BLaER1 treated with 17β-estradiol and CSF1 and Interleukin-3, amounts not matched to agents 10 nM and 100 nM (cell line): ENCODE measurements around the gene METTL3.
A peak's percentile ranks its signal among the peaks of the same experiment; 100 is the strongest.

Experiments
- H3K27ac ChIP-seq, 11 experiments: shearing (Covaris generic); formaldehyde crosslinking; 2 replicates each; pipeline ENCODE4 v1.8.1; 2022
- H3K27me3 ChIP-seq, 11 experiments: shearing (Covaris generic); formaldehyde crosslinking; 2 replicates each; pipeline ENCODE4 v1.8.1; 2022
- H3K36me3 ChIP-seq, 11 experiments: shearing (Covaris generic); formaldehyde crosslinking; 2 replicates each; pipeline ENCODE4 v1.8.1; 2022
- H3K4me1 ChIP-seq, 10 experiments: shearing (Covaris generic); formaldehyde crosslinking; 2 replicates each; pipeline ENCODE4 v1.8.1; 2022
- H3K4me2 ChIP-seq, 11 experiments: shearing (Covaris generic); formaldehyde crosslinking; 2 replicates each; pipeline ENCODE4 v1.8.1; 2022
- H3K4me3 ChIP-seq, 10 experiments: shearing (Covaris generic); formaldehyde crosslinking; 2 replicates each; pipeline ENCODE4 v1.8.1; 2022
- H3K9ac ChIP-seq, 11 experiments: shearing (Covaris generic); formaldehyde crosslinking; 2 replicates each; pipeline ENCODE4 v1.8.1; 2022
- H3K9me3 ChIP-seq, 11 experiments: shearing (Covaris generic); formaldehyde crosslinking; replicated peaks in 1 of 11; 2 replicates each; pipeline ENCODE4 v1.8.1; 2022
- H4K20me1 ChIP-seq, 11 experiments: shearing (Covaris generic); formaldehyde crosslinking; 2 replicates each; pipeline ENCODE4 v1.8.1; 2022
- Cebpa-rat ChIP-seq, 11 experiments: shearing (Covaris generic); IDR thresholded peaks; 2 replicates each; pipeline ENCODE4 v1.8.1; 2022

The METTL3 gene

DNA sequence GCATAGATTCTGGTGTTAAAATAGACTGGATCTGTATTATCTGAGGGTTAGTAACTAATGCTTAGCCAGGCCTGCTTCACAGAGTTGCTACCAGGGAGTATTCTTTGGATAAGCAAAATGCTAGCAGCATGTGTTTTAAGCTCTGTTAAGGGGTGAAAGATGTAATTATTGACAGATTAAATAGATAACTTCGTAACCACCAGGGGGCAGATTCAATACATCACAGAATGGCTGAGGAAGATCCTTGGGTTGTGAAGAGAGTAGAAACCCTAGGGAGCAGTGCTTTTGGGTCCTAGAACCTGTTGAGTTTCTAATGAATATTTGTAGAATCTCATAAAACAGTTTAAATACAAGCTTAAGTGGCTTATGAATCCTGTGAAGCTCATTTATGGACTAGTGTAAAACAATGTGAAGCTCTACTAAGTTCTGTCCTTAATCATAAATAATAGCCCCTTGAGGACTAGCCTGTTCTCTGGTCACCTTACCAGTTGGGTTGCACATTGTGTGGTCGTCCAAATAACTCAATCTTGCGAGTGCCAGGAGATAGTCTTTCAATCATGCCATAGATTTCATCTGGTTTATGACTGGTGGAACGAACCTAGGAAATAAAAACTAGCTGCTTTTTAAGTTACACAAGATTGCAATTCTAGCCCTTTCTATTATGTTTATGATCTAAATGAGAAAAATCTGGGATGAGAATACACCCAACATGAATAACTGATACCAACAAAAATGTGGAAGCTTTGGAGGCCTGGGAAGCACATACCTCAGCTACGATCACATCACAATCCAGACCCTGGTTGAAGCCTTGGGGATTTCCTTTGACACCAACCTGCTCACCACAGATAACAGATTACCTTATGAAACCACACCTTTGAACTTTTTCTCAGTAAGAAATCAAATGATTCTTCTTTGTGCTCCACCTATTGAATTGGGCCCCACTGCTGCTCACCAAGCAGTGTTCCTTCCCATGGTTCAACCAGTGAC, 12.3 kb downstream of the METTL3 start:
- no peak for TF ChIP-seq Cebpa-rat (IDR thresholded peaks at IDR 0.05)
- Histone ChIP-seq H3K36me3 (peaks cover 97 to 100% (median 99%) of the 10 kb centered on the region in 11 experiments), H3K4me1 (no peaks in the 10 kb centered on the region), H3K27ac (no peak overlapping the region), H4K20me1 (peaks cover 0 to 61% (median 34%) of the 10 kb centered on the region in 11 experiments; a peak in 15 of 22 replicates), H3K4me2 (no peak overlapping the region), H3K4me3 (no peak overlapping the region), H3K27me3 (no peaks in the 10 kb centered on the region), H3K9ac (no peak overlapping the region), H3K9me3 (no peaks in the 10 kb centered on the region)

DNA sequence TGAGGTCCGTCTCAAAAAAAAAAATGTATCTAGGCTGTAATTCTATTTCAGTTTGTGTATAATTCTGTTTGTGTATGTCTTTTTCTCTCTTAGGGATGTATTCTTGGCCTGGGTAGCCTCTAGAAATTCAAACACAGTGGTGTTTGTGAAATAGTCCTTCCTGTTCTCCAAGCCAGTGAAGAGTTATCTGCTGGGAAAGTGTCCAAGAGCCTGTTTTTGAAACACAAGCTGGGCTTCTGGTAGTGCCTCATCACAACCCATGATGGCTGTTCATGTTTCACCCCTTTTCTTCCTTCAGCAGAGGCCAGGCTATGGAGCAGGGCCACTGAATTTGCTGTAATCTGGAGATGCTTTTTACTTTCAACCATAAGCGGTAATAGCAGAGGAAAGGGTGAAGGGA, 14.7 kb downstream of the METTL3 start:
- H3K36me3 ChIP-seq = peaks cover 96 to 100% (median 99%) of the 10 kb centered on the region in 11 experiments
- TF ChIP-seq Cebpa-rat (IDR thresholded peaks at IDR 0.05) = no peak
- no peaks in the 10 kb centered on the region for H3K4me1 ChIP-seq

DNA sequence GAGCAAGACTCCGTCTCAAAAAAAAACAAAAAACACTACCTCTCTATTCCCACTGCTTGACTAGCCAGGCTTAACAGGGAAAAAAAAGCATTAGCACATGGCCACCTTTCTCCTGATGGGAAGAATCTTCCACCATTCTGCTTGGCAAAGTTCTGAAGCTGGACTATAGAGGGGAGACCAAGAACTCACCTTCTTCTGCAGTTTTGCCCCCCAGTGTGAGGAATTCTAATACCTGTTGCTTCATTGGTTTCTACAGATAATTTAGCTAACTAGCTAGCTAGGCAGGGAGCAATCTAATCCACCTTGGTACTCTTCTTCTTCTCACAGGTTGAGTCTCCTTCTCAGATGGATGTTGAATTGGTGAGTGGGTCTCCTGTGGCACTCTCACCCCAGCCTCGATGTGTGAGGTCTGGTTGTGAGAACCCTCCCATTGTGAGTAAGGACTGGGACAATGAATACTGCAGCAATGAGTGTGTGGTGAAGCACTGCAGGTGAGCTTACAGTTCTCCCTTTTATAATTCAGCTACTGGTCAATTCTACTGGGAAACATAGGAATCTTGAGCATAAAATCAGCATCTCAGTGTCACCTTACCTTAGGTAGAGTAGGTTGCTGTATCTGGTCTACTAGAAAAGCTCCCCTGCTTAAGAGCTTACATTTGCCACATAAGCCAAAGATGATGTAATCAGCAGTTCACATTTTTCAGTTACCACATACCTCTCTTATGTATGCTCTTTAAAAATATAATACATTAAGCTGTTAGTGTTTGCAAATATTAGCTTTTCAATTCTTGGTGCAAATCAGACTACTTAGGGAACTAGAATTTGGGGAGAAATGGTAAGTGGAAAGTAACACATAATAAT, 16.0 kb downstream of the METTL3 start:
- Histone ChIP-seq H4K20me1 (peaks cover 0 to 45% (median 8%) of the 10 kb centered on the region in 11 experiments; a peak in 9 of 22 replicates), H3K9ac (no peak overlapping the region), H3K9me3 (no peaks in the 10 kb centered on the region), H3K27me3 (no peaks in the 10 kb centered on the region), H3K4me1 (no peaks in the 10 kb centered on the region), H3K4me3 (no peak overlapping the region), H3K36me3 (peaks cover 96 to 100% (median 99%) of the 10 kb centered on the region in 11 experiments), H3K4me2 (no peak overlapping the region), H3K27ac (no peak overlapping the region)
- TF ChIP-seq Cebpa-rat (IDR thresholded peaks at IDR 0.05) = no peak

More for the DNA sequence above, 14.7 kb downstream of the METTL3 start:
- Histone ChIP-seq H3K4me3 (no peak overlapping the region), H3K9me3 (no peaks in the 10 kb centered on the region), H3K27ac (no peak overlapping the region), H3K4me2 (no peak overlapping the region), H3K9ac (no peak overlapping the region), H3K27me3 (no peaks in the 10 kb centered on the region), H4K20me1 (peaks cover 0 to 56% (median 20%) of the 10 kb centered on the region in 11 experiments; a peak in 13 of 22 replicates)

DNA sequence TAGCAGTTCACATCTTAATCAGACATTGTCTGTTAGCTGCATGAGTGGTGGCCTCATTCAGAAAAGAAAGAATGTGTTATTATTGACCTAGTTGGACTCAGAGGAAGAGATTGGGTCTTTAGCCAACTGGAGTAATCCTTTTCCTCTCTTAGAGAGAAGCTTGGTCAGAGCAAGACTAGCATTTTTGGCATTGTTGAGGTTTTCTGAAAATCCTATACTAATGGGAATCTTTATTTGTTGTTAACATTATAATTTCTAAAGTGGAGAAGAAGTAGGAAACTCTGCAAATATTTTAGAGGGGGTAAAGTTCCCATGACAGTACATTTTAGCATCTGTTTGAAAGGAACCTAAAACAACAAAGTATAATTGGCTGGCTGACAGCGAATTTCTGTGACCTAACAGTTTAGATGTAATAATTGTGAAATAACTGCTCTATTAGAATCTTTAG, 24.5 kb downstream of the METTL3 start:
- no peaks in the 10 kb centered on the region for H3K27me3 ChIP-seq
- H3K36me3 ChIP-seq = peaks cover 56 to 86% (median 70%) of the 10 kb centered on the region in 11 experiments
- H3K9ac ChIP-seq = no peak overlapping the region; a peak in 1 of 22 replicates

GRCh38 chr14:21476925-21477681, 34.0 kb downstream of the METTL3 start, which contains the start of the genes RAB2B and TOX4:
RAB2B (minus strand) TSS chr14:21476959; CDS start chr14:21476872, 87 bp downstream.
TOX4 (plus strand) TSS chr14:21477195; CDS start chr14:21477279, 84 bp downstream.
- H4K20me1 ChIP-seq = peaks cover 0 to 31% (median 6%) of the 10 kb centered on the region in 11 experiments; a peak in 10 of 22 replicates
- H3K4me2 ChIP-seq = peak within 1 kb of the TSS; percentile 84 to 97 (median 91)
- peaks cover 19 to 28% (median 23%) of the 10 kb centered on the region in 10 experiments for H3K4me1 ChIP-seq
- H3K27ac ChIP-seq = peak within 1 kb of the TSS; percentile 64 to 90 (median 81)
- no peaks in the 10 kb centered on the region for H3K27me3 ChIP-seq
- TF ChIP-seq Cebpa-rat (IDR thresholded peaks at IDR 0.05) = no peak
- peak within 1 kb of the TSS; percentile 81 to 98 (median 92) for H3K4me3 ChIP-seq
- H3K9ac ChIP-seq = peak within 1 kb of the TSS; percentile 82 to 95 (median 87)
- H3K36me3 ChIP-seq = peaks cover 26 to 61% (median 47%) of the 10 kb centered on the region in 11 experiments
- no peaks in the 10 kb centered on the region for H3K9me3 ChIP-seq

More for the DNA sequence above, 24.5 kb downstream of the METTL3 start:
- Histone ChIP-seq H3K9me3 (no peaks in the 10 kb centered on the region), H3K4me3 (no peak overlapping the region), H3K4me2 (no peak overlapping the region), H3K27ac (no peak overlapping the region), H4K20me1 (peaks cover 4 to 40% (median 11%) of the 10 kb centered on the region in 11 experiments; a peak in 14 of 22 replicates), H3K4me1 (peaks cover 0 to 13% (median 0%) of the 10 kb centered on the region in 10 experiments; a peak in 3 of 20 replicates)
- TF ChIP-seq Cebpa-rat (IDR thresholded peaks at IDR 0.05) = no peak

- Histone ChIP-seq H3K9me3 (no peaks in the 10 kb centered on the region), H3K4me3 (peak overlapping the region; percentile 81 to 98 (median 92)), H3K27ac (peak overlapping the region; percentile 33 to 90 (median 55); a peak in 17 of 22 replicates), H3K36me3 (peaks cover 24 to 60% (median 47%) of the 10 kb centered on the region in 11 experiments), H3K9ac (peak overlapping the region; percentile 70 to 95 (median 82)), H3K4me2 (peak overlapping the region; percentile 66 to 89 (median 78)), H3K4me1 (peaks cover 19 to 24% (median 23%) of the 10 kb centered on the region in 10 experiments), H4K20me1 (peaks cover 0 to 31% (median 6%) of the 10 kb centered on the region in 11 experiments; a peak in 7 of 22 replicates), H3K27me3 (no peaks in the 10 kb centered on the region)
- TF ChIP-seq Cebpa-rat (IDR thresholded peaks at IDR 0.05) = no peak
Measured at GRCh38 chr14:21476523-21476924, 34.6 kb downstream of the METTL3 start.

DNA sequence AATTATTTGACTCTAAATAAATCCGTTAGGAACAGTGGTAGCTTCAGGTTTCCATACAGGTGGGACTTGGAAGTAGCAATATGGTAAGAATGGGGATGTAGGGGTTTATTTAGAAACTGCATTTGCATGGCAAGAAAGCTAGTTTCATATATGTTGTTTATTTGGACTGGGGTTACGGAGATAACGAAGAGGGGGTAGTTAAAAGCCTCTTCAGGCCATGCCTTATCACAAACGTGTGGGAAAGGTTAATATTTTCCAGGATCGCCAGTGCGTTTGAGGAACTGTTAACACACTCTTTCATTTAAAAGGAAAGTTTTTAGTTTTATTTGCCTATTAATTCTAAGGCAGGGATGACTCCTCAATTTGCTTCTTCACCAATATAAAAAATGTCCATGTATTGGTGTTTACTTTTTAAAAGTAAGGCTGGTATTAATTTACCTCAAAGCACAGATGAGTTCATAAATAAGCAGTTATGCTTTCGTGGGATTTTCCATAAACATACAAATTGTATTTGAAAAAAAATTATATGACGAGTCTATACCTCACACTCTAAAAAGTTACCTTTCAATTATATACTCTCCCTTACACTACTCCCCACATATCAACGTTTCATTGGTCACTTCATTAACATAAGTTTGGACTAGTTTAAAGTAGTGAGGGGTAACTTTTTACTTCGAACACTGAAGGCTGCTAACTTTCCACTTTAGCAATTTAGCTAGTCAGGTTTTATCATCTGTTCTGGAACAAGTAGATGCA, 35.2 kb downstream of the METTL3 start:
- H3K9me3 ChIP-seq = no peaks in the 10 kb centered on the region
- H3K36me3 ChIP-seq = peaks cover 23 to 60% (median 43%) of the 10 kb centered on the region in 11 experiments
- peak overlapping the region; percentile 66 to 89 (median 78) for H3K4me2 ChIP-seq
- H3K9ac ChIP-seq = peak overlapping the region; percentile 70 to 95 (median 82)
- no peak for TF ChIP-seq Cebpa-rat (IDR thresholded peaks at IDR 0.05)
- no peaks in the 10 kb centered on the region for H3K27me3 ChIP-seq
- H3K4me1 ChIP-seq = peaks cover 19 to 24% (median 23%) of the 10 kb centered on the region in 10 experiments
- peaks cover 0 to 27% (median 6%) of the 10 kb centered on the region in 11 experiments; a peak in 7 of 22 replicates for H4K20me1 ChIP-seq
- peak overlapping the region; percentile 81 to 98 (median 92) for H3K4me3 ChIP-seq
- H3K27ac ChIP-seq = peak overlapping the region; percentile 33 to 90 (median 55); a peak in 17 of 22 replicates
